Osteoblast (primary cell): ENCODE data around the gene PIN1. TPM values are rescaled to one million over a fixed set of nuclear protein-coding genes. Genes with fewer than 3 reads are reported as not detected.

Experiments used
- DNase-seq: peaks from one replicate; pipeline ENCODE4 v3.0.0; 2011; ENCODE audit warnings: low spot score, mixed read lengths; ENCODE audit not compliant: insufficient read length; ENCODE audit errors: missing footprints
- H2AFZ ChIP-seq: 2 replicates; pipeline ENCODE4 v1.6.0; 2011; ENCODE audit warnings: mild to moderate bottlenecking, low read length
- H3K27ac ChIP-seq: 2 replicates; pipeline ENCODE4 v1.5.1; 2011; ENCODE audit warnings: mild to moderate bottlenecking, low read depth, low read length, moderate library complexity
- H3K27me3 ChIP-seq: 2 replicates; pipeline ENCODE4 v1.6.0; 2012; ENCODE audit warnings: mild to moderate bottlenecking, control low read depth, inconsistent platforms, low read length, moderate library complexity; ENCODE audit not compliant: insufficient read depth
- H3K36me3 ChIP-seq: 2 replicates; pipeline ENCODE4 v1.5.1; 2011; ENCODE audit warnings: mild to moderate bottlenecking, low read length, control low read depth, moderate library complexity; ENCODE audit not compliant: insufficient read depth
- H3K4me1 ChIP-seq: 2 replicates; pipeline ENCODE4 v1.5.1; 2011; ENCODE audit warnings: mild to moderate bottlenecking, low read length, control low read depth, moderate library complexity; ENCODE audit not compliant: insufficient read depth
- H3K4me2 ChIP-seq: 2 replicates; pipeline ENCODE4 v1.6.0; 2011; ENCODE audit warnings: mild to moderate bottlenecking, low read length; ENCODE audit not compliant: insufficient read depth
- H3K4me3 ChIP-seq: fragments of 200-600 bp; sonication (generic); 3 replicates; pipeline ENCODE4 v1.5.1; 2012; ENCODE audit warnings: mild to moderate bottlenecking, low read length, inconsistent platforms; ENCODE audit not compliant: insufficient read depth
- H3K79me2 ChIP-seq: 2 replicates; pipeline ENCODE4 v1.6.0; 2012; ENCODE audit warnings: mild to moderate bottlenecking, low read length, control low read depth, inconsistent platforms; ENCODE audit not compliant: insufficient read depth
- H3K9me3 ChIP-seq: 2 replicates; pipeline ENCODE4 v1.5.1; 2011; ENCODE audit warnings: low read depth, low read length, control low read depth
- H4K20me1 ChIP-seq: 2 replicates; pipeline ENCODE4 v1.6.0; 2012; ENCODE audit warnings: mild to moderate bottlenecking, low read length, control low read depth; ENCODE audit not compliant: insufficient read depth
- CTCF ChIP-seq: IDR thresholded peaks from 2 replicates; pipeline ENCODE4 v1.5.1; 2011; ENCODE audit warnings: mild to moderate bottlenecking, low read depth, low read length, moderate library complexity; ENCODE audit errors: extremely low read depth
- small RNA-seq: library from RNA; depleted of rRNA; stranded (forward); fragments of <200 nt; gene quantifications from one replicate; pipeline ENCODE3, GENCODE V24; 2012
- total RNA-seq: library from RNA; depleted of rRNA; stranded (reverse); fragments of >200 nt; gene quantifications from 2 replicates; pipeline ENCODE4 v1.2.3, GENCODE V29; 2012

PIN1 gene
- total RNA-seq, 1 donor = 62.6 TPM

GRCh38 chr19:9883764-9884163 lies 48.6 kb downstream of the PIN1 start:
- no peaks in the 10 kb centered on the region for H3K79me2 ChIP-seq
- no peaks in the 10 kb centered on the region for H3K9me3 ChIP-seq
- H3K36me3 ChIP-seq = no peaks in the 10 kb centered on the region
- DNase-seq = peak; percentile 68
- H3K4me3 ChIP-seq = no peak overlapping the region
- no peak for TF ChIP-seq CTCF
- no peaks in the 10 kb centered on the region for H3K4me1 ChIP-seq
- H3K27me3 ChIP-seq = no peaks in the 10 kb centered on the region
- no peak overlapping the region for H2AFZ ChIP-seq
- no peaks in the 10 kb centered on the region for H4K20me1 ChIP-seq
- no peak overlapping the region for H3K4me2 ChIP-seq
- no peak overlapping the region for H3K27ac ChIP-seq

GRCh38 chr19:9885077-9885552 lies 50.0 kb downstream of the PIN1 start:
- Histone ChIP-seq H4K20me1 (no peaks in the 10 kb centered on the region), H3K27ac (no peak overlapping the region), H3K79me2 (no peaks in the 10 kb centered on the region), H2AFZ (no peak overlapping the region), H3K9me3 (no peaks in the 10 kb centered on the region), H3K4me3 (no peak overlapping the region), H3K4me1 (no peaks in the 10 kb centered on the region), H3K4me2 (peak overlapping the region; percentile 2), H3K36me3 (no peaks in the 10 kb centered on the region), H3K27me3 (no peaks in the 10 kb centered on the region)
- peak; percentile 55 for TF ChIP-seq CTCF
- DNase-seq = peak; percentile 74

GRCh38 chr19:9891609-9892373 lies 56.7 kb downstream of the PIN1 start:
- no peak for TF ChIP-seq CTCF
- Histone ChIP-seq H3K9me3 (no peaks in the 10 kb centered on the region), H3K4me3 (no peak overlapping the region), H3K79me2 (no peaks in the 10 kb centered on the region), H3K4me2 (no peak overlapping the region), H3K36me3 (no peaks in the 10 kb centered on the region), H2AFZ (no peak overlapping the region), H3K27ac (no peak overlapping the region), H4K20me1 (no peaks in the 10 kb centered on the region), H3K4me1 (no peaks in the 10 kb centered on the region), H3K27me3 (no peaks in the 10 kb centered on the region)
- DNase-seq = peak; percentile 41

Small RNA genes within 50 kb of the gene (small RNA-seq; reads per million reads assigned to genes)
- gene RF00156 = not detected

Other genes with a start within 250 kb of the PIN1 start
- gene ZNF561, start 214.1 kb upstream of the PIN1 start, total RNA-seq = 44.2 and 45.2 TPM in 2 replicates
- gene ZNF562, start 160.2 kb upstream of the PIN1 start, total RNA-seq = 32.1 and 33.3 TPM in 2 replicates
- 14.1 and 17.7 TPM in 2 replicates for gene ZNF846, start 66.6 kb upstream of the PIN1 start, total RNA-seq
- gene FBXL12, start 16.2 kb upstream of the PIN1 start, total RNA-seq = 23.9 and 25.0 TPM in 2 replicates
- gene UBL5, start 7.4 kb upstream of the PIN1 start, total RNA-seq = 82.5 and 111 TPM in 2 replicates
- gene OLFM2, start 101.2 kb downstream of the PIN1 start, total RNA-seq = 0.29 and 0.72 TPM in 2 replicates
- 9.1 and 14.8 TPM in 2 replicates for gene COL5A3, start 175.2 kb downstream of the PIN1 start, total RNA-seq
- gene RDH8, start 178.2 kb downstream of the PIN1 start, total RNA-seq = not detected in 2 replicates